Stimulated activated naive CD4-positive, alpha-beta T cell (primary cell): ENCODE measurements around the gene KCND3.

Experiments used
- DNase-seq, 6 experiments: peaks; one replicate each; lab custom pipeline; 2025; lab: John Stamatoyannopoulos, UW

The KCND3 gene

GRCh38 chr1:111958851-111959250, 30.6 kb downstream of the KCND3 start:
- DNase-seq: no peak

GRCh38 chr1:111958075-111958474, 31.4 kb downstream of the KCND3 start:
- DNase-seq: no peak

GRCh38 chr1:111956155-111956771, 33.2 kb downstream of the KCND3 start:
- DNase-seq: no peak

GRCh38 chr1:111955755-111956154, 33.7 kb downstream of the KCND3 start:
- DNase-seq: no peak

- DNase-seq: no peak
These were observed 35.7 kb downstream of the KCND3 start for GRCh38 chr1:111953797-111954196.

- no peak for DNase-seq
These were observed 37.3 kb downstream of the KCND3 start for GRCh38 chr1:111952125-111952657.

GRCh38 chr1:111948209-111949171, 41.0 kb downstream of the KCND3 start:
- no peak for DNase-seq

- no peak for DNase-seq
These were observed 45.4 kb downstream of the KCND3 start for GRCh38 chr1:111943846-111944749.

GRCh38 chr1:111943066-111943465, 46.4 kb downstream of the KCND3 start:
- no peak for DNase-seq

- no peak for DNase-seq
These were observed 50.9 kb downstream of the KCND3 start for GRCh38 chr1:111938536-111938935.

GRCh38 chr1:111938123-111938522, 51.3 kb downstream of the KCND3 start:
- no peak for DNase-seq

- DNase-seq: no peak
These were observed 52.2 kb downstream of the KCND3 start for GRCh38 chr1:111937147-111937725.

GRCh38 chr1:111934106-111934852, 55.2 kb downstream of the KCND3 start:
- DNase-seq: no peak

- no peak for DNase-seq
These were observed 59.1 kb downstream of the KCND3 start for GRCh38 chr1:111930356-111930755.

- no peak for DNase-seq
These were observed 60.9 kb downstream of the KCND3 start for GRCh38 chr1:111928531-111928930.

- no peak for DNase-seq
These were observed 61.8 kb downstream of the KCND3 start for GRCh38 chr1:111927652-111928051.

GRCh38 chr1:111924786-111925185, 64.7 kb downstream of the KCND3 start:
- no peak for DNase-seq

- no peak for DNase-seq
These were observed 65.7 kb downstream of the KCND3 start for GRCh38 chr1:111923766-111924165.

GRCh38 chr1:111921948-111922347, 67.5 kb downstream of the KCND3 start:
- DNase-seq: no peak

- DNase-seq: no peak
These were observed 69.0 kb downstream of the KCND3 start for GRCh38 chr1:111920221-111921024.
